Mammary epithelial cell (primary cell): ENCODE measurements around the gene TDRD10.

Experiments
- CTCF ChIP-seq, 2 donors: IDR thresholded peaks in 1 of 2; conservative IDR thresholded peaks in 1 of 2; 2 replicates each; pipeline ENCODE4 v1.5.1; 2011 to 2012; ENCODE audit warnings: inconsistent platforms in 2 of 2, low read length in 2 of 2, mild to moderate bottlenecking in 2 of 2, control low read depth in 1 of 2, low read depth in 1 of 2; ENCODE audit not compliant: insufficient read depth in 1 of 2; ENCODE audit errors: extremely low read depth in 1 of 2
- EZH2 ChIP-seq: IDR thresholded peaks from 2 replicates; pipeline ENCODE4 v1.6.1; 2012; ENCODE audit warnings: low read length, inconsistent platforms, borderline replicate concordance

DNA sequence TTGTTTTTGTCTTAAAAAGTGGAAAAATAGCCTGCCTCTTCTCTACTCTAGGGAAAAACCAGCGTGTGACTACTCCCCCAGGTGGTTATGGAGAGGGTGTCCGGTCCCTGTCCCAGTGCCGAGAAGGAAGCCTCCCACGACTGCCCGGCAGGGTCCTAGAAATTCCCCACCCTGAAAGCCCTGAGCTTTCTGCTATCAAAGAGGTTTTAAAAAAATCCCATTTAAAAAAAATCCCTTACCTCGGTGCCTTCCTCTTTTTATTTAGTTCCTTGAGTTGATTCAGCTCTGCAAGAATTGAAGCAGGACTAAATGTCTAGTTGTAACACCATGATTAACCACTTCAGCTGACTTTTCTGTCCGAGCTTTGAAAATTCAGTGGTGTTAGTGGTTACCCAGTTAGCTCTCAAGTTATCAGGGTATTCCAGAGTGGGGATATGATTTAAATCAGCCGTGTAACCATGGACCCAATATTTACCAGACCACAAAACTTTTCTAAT lies 35.0 kb upstream of the TDRD10 start:
- TF ChIP-seq EZH2 (no peak), CTCF (conservative IDR thresholded peaks at IDR 0.05 in 1 of 2, IDR thresholded peaks at IDR 0.05 in 1 of 2; ENCODE audit: extremely low read depth in 1 of 2, insufficient read depth in 1 of 2, low read depth in 1 of 2, low read length in 2 of 2) (no peak)
